Mesenchymal stem cell (in vitro differentiated cells and primary cell): ENCODE results near the gene FSTL4.

Experiments
- DNase-seq: peaks from one replicate; pipeline ENCODE4 v3.0.0-alpha.2; 2013
- H2AFZ ChIP-seq: one replicate; pipeline ENCODE4 v1.6.1; 2013; ENCODE audit warnings: low read depth, mild to moderate bottlenecking, control low read depth, inconsistent platforms, low read length, moderate library complexity
- H2AK5ac ChIP-seq: 2 replicates; pipeline ENCODE4 v1.6.1; 2013; ENCODE audit warnings: low read length, moderate library complexity, mild to moderate bottlenecking, inconsistent platforms; ENCODE audit not compliant: severe bottlenecking
- H2BK120ac ChIP-seq: one replicate; pipeline ENCODE4 v1.6.1; 2013; ENCODE audit warnings: low read depth, mild to moderate bottlenecking, inconsistent platforms, low read length, moderate library complexity
- H2BK12ac ChIP-seq, 2 experiments: one replicate each; pipeline ENCODE4 v1.6.1; 2013; ENCODE audit warnings: inconsistent platforms in 2 of 2, low read length in 2 of 2, mild to moderate bottlenecking in 2 of 2, moderate library complexity in 2 of 2, control low read depth in 1 of 2
- H2BK15ac ChIP-seq: one replicate; pipeline ENCODE4 v1.6.1; 2013; ENCODE audit warnings: mild to moderate bottlenecking, low read depth, inconsistent platforms; ENCODE audit not compliant: poor library complexity, severe bottlenecking
- H2BK5ac ChIP-seq: 2 replicates; pipeline ENCODE4 v1.6.1; 2013; ENCODE audit warnings: low read depth, mild to moderate bottlenecking, low read length, control low read depth, inconsistent platforms; ENCODE audit not compliant: poor library complexity, severe bottlenecking
- H3K14ac ChIP-seq, 2 experiments: one replicate each; pipeline ENCODE4 v1.6.1; 2013; ENCODE audit warnings: inconsistent platforms in 2 of 2, low read length in 2 of 2, control low read depth in 1 of 2, mild to moderate bottlenecking in 1 of 2, moderate library complexity in 1 of 2
- H3K18ac ChIP-seq, 2 experiments: one replicate each; pipeline ENCODE4 v1.6.1; 2013; ENCODE audit warnings: inconsistent platforms in 2 of 2, low read length in 2 of 2, control low read depth in 1 of 2, low read depth in 1 of 2, mild to moderate bottlenecking in 1 of 2
- H3K23ac ChIP-seq, 2 experiments: one replicate each; pipeline ENCODE4 v1.6.1; 2013; ENCODE audit warnings: inconsistent platforms in 2 of 2, low read length in 2 of 2, mild to moderate bottlenecking in 2 of 2, moderate library complexity in 2 of 2, control low read depth in 1 of 2
- H3K27ac ChIP-seq: 2 replicates; pipeline ENCODE4 v1.5.1; 2013; ENCODE audit warnings: mild to moderate bottlenecking, moderate library complexity, low read length, control low read depth, inconsistent platforms; ENCODE audit not compliant: poor library complexity, severe bottlenecking
- H3K27me3 ChIP-seq, 2 experiments: 2 replicates each; pipeline versions ENCODE4 v1.6.1 to v1.7.0; 2013; ENCODE audit warnings: low read length in 2 of 2, mild to moderate bottlenecking in 2 of 2, moderate library complexity in 2 of 2, control low read depth in 1 of 2, inconsistent platforms in 1 of 2; ENCODE audit not compliant: control insufficient read depth in 1 of 2, insufficient read depth in 1 of 2
- H3K36me3 ChIP-seq, 2 experiments: 2 replicates each; pipeline versions ENCODE4 v1.6.1 to v1.7.0; 2013; ENCODE audit warnings: low read length in 2 of 2, control low read depth in 1 of 2, inconsistent platforms in 1 of 2, low read depth in 1 of 2, mild to moderate bottlenecking in 1 of 2; ENCODE audit not compliant: insufficient read depth in 2 of 2, control insufficient read depth in 1 of 2
- H3K4ac ChIP-seq, 2 experiments: one replicate each; pipeline ENCODE4 v1.6.1; 2013; ENCODE audit warnings: inconsistent platforms in 2 of 2, low read length in 2 of 2, mild to moderate bottlenecking in 2 of 2, moderate library complexity in 2 of 2, control low read depth in 1 of 2, low read depth in 1 of 2
- H3K4me1 ChIP-seq: 2 replicates; pipeline ENCODE4 v1.6.1; 2013; ENCODE audit warnings: low read depth, low read length, control low read depth; ENCODE audit not compliant: control insufficient read depth, insufficient read depth
- H3K4me2 ChIP-seq: 2 replicates; pipeline ENCODE4 v1.6.1; 2013; ENCODE audit warnings: low read length, mild to moderate bottlenecking, inconsistent platforms; ENCODE audit not compliant: poor library complexity, severe bottlenecking
- H3K4me3 ChIP-seq, 2 experiments: 2 replicates each; pipeline versions ENCODE4 v1.5.1 to v1.7.0; 2013; ENCODE audit warnings: low read length in 2 of 2, mild to moderate bottlenecking in 2 of 2, control low read depth in 1 of 2, low read depth in 1 of 2; ENCODE audit not compliant: insufficient read depth in 1 of 2
- H3K79me1 ChIP-seq: replicated peaks from 2 replicates; pipeline ENCODE4 v1.6.1; 2013; ENCODE audit warnings: mild to moderate bottlenecking, control low read depth, low read length, inconsistent platforms; ENCODE audit not compliant: poor library complexity, severe bottlenecking
- H3K9ac ChIP-seq: 2 replicates; pipeline ENCODE4 v1.7.0; 2013; ENCODE audit warnings: mild to moderate bottlenecking, low read length, moderate library complexity
- H3K9me3 ChIP-seq: 2 replicates; pipeline ENCODE4 v1.7.0; 2013; ENCODE audit warnings: mild to moderate bottlenecking, low read length; ENCODE audit not compliant: control insufficient read depth
- H4K8ac ChIP-seq: one replicate; pipeline ENCODE4 v1.6.1; 2013; ENCODE audit warnings: inconsistent platforms, mild to moderate bottlenecking, low read length, moderate library complexity
- H4K91ac ChIP-seq: one replicate; pipeline ENCODE4 v1.6.1; 2013; ENCODE audit warnings: mild to moderate bottlenecking, low read length, inconsistent platforms
- WGBS: methylation state at CpG from one replicate; pipeline ENCODE4 v1.1.7; 2013; ENCODE audit warnings: mixed read lengths; 5-methylcytosine and 5-hydroxymethylcytosine counted together

The FSTL4 gene

DNA sequence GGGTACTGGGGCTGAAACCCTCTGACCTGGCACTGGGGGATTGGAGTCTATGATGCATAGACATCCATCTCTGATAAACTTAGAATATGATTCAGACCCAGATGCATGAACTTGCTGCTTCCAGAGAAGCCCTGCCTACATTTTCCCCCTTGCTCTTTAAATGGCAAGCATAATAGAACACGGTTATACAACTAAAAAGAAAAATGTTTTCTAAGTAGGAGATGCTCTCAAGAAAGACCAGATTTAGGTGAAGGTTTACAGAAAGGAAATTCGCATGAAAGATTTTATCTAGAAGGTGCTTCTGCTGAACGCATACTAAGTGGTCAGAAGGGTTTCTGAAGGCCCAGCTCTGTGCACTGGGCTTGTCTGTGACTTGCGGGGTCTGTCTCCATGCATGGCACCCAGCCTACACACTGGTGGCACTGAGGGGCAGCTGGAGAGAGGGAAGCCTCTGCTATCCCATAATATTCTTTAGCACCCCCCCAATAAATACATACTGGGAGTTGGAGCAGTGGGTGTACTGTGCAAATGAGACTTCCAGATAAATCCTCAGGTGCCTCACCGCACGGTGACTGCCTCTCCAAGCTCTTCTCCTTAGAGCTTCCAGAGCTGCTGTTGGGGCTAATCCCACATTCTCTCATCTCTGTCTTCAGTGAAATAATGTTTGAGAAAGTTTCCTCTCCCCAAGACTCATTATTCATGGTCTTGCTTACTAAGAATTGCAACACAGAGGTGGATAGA lies 114.6 kb downstream of the FSTL4 start:
- Histone ChIP-seq H3K14ac (no peak overlapping the region), H2BK5ac (no peak overlapping the region), H3K79me1 (no peaks in the 10 kb centered on the region), H3K9ac (no peak overlapping the region), H3K27me3 (peaks cover 23 to 95% of the 10 kb centered on the region in 2 experiments), H3K9me3 (no peaks in the 10 kb centered on the region), H2AFZ (no peak overlapping the region), H3K23ac (no peak overlapping the region), H2BK12ac (no peak overlapping the region), H3K27ac (no peak overlapping the region), H3K4me3 (no peak overlapping the region), H3K18ac (no peak overlapping the region), H3K4me1 (no peaks in the 10 kb centered on the region), H3K4me2 (no peak overlapping the region), H2AK5ac (no peak overlapping the region), H2BK120ac (no peak overlapping the region), H4K91ac (no peak overlapping the region), H3K4ac (no peak overlapping the region), H3K36me3 (no peaks in the 10 kb centered on the region), H2BK15ac (no peak overlapping the region), H4K8ac (no peak overlapping the region)
- WGBS: 80% methylated on average over 3 of the region's 6 CpGs
- no peak for DNase-seq

DNA sequence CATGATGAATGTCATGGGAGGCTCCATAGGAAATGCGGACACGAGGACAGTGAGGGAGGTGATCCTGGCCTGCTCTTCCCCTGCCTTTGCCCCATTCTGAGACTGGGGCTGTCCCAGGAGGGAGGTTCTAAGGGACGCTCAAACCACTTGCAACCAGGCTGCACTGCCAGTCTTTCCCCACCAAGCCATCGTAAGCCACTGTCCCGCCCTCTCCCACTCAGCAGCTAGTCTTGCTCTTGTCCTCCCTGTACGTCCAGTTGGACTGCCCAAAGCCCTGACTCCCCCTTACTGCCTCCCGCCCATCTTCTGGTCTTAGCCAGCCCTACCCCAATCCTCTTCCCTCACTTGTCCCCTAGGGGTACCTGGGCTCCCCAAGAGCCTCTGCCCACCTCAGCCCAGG lies 115.7 kb downstream of the FSTL4 start:
- no peaks in the 10 kb centered on the region for H3K79me1 ChIP-seq
- H2BK5ac ChIP-seq: no peak overlapping the region
- no peak overlapping the region for H3K9ac ChIP-seq
- peaks cover 19 to 83% of the 10 kb centered on the region in 2 experiments for H3K27me3 ChIP-seq
- H3K4me3 ChIP-seq: no peak overlapping the region
- H3K4me2 ChIP-seq: no peak overlapping the region
- H2AFZ ChIP-seq: no peak overlapping the region
- peak overlapping the region; percentile 23 for H2BK15ac ChIP-seq
- WGBS: 80% methylated on average over 7 of the region's 7 CpGs
- H2BK12ac ChIP-seq: no peak overlapping the region
- H4K91ac ChIP-seq: no peak overlapping the region
- H3K4me1 ChIP-seq: no peaks in the 10 kb centered on the region
- no peak overlapping the region for H3K23ac ChIP-seq
- no peak overlapping the region for H3K4ac ChIP-seq
- H2AK5ac ChIP-seq: no peak overlapping the region
- H3K36me3 ChIP-seq: no peaks in the 10 kb centered on the region
- H2BK120ac ChIP-seq: no peak overlapping the region
- H3K18ac ChIP-seq: no peak overlapping the region
- no peak overlapping the region for H3K27ac ChIP-seq
- H4K8ac ChIP-seq: no peak overlapping the region
- H3K9me3 ChIP-seq: no peaks in the 10 kb centered on the region
- DNase-seq: no peak
- no peak overlapping the region for H3K14ac ChIP-seq

DNA sequence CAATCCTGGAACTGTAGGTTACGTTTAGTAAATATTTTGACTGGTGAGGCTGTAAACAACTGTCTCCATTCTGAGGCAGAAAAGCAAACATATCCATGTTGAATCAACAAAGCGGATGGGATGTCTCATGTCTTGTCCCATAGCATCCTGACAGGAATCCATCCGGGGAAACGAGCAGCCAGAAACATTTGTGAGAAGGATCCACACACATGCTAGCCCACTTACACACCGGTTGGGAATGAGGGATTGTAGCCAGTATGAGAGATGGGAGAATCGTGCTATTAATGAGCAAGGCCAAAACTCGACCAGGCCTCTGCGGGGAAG lies 117.5 kb downstream of the FSTL4 start:
- H2AK5ac ChIP-seq: no peak overlapping the region
- no peak overlapping the region for H2BK120ac ChIP-seq
- H3K23ac ChIP-seq: no peak overlapping the region
- H4K91ac ChIP-seq: no peak overlapping the region
- H4K8ac ChIP-seq: no peak overlapping the region
- no peak overlapping the region for H2BK5ac ChIP-seq
- H3K27me3 ChIP-seq: peaks cover 14 to 66% of the 10 kb centered on the region in 2 experiments
- H3K79me1 ChIP-seq: no peaks in the 10 kb centered on the region
- no peaks in the 10 kb centered on the region for H3K36me3 ChIP-seq
- H2AFZ ChIP-seq: no peak overlapping the region
- H3K4ac ChIP-seq: no peak overlapping the region
- no peak overlapping the region for H3K14ac ChIP-seq
- no peak overlapping the region for H2BK12ac ChIP-seq
- no peak overlapping the region for H3K4me3 ChIP-seq
- DNase-seq: no peak
- H2BK15ac ChIP-seq: no peak overlapping the region
- H3K18ac ChIP-seq: no peak overlapping the region
- H3K4me2 ChIP-seq: no peak overlapping the region
- no peaks in the 10 kb centered on the region for H3K4me1 ChIP-seq
- 78% methylated on average over 8 of the region's 8 CpGs for WGBS
- peaks cover 6% of the 10 kb centered on the region for H3K9me3 ChIP-seq
- no peak overlapping the region for H3K27ac ChIP-seq
- no peak overlapping the region for H3K9ac ChIP-seq

DNA sequence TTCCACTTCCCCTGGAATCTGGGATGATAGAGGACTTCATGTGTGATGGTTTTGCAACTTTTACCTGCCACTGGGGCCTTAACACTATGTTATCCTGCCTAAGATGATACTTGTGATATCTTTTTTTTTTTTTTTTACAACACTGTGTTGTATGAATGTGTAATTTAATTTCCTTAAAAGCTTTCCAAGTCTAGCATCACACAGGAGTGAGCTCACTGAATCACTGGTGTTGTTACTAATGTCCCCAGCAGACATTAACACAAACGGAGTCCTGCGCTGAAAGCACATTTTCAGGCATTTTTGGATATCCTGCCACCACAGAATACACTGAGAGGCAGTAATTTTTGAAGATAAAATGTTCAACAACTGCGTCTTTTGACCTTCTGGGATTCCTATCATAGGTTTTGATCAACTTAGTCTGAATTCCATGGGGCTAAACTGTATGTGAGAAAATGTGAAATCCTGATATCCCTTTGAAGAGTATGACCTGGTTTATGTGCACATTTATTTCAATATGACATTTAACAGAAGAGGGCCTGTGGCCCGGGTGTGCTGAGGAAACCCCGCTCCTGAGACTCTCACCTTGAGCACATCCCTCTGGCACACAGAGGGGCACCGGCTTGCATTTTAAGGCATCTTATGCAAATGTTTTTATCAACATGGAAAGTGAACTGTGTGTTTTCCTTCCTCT lies 118.0 kb downstream of the FSTL4 start:
- WGBS: 84% methylated on average over 6 of the region's 6 CpGs
- peaks cover 8% of the 10 kb centered on the region for H3K9me3 ChIP-seq
- no peak overlapping the region for H3K4me3 ChIP-seq
- H2BK12ac ChIP-seq: no peak overlapping the region
- H3K27me3 ChIP-seq: peaks cover 9 to 61% of the 10 kb centered on the region in 2 experiments
- no peak for DNase-seq
- no peak overlapping the region for H2AK5ac ChIP-seq
- H3K4me1 ChIP-seq: no peaks in the 10 kb centered on the region
- no peak overlapping the region for H4K91ac ChIP-seq
- no peak overlapping the region for H2BK15ac ChIP-seq
- no peak overlapping the region for H3K14ac ChIP-seq
- no peak overlapping the region for H4K8ac ChIP-seq
- H2BK5ac ChIP-seq: no peak overlapping the region
- H3K4me2 ChIP-seq: no peak overlapping the region
- H3K9ac ChIP-seq: no peak overlapping the region
- no peak overlapping the region for H2BK120ac ChIP-seq
- no peaks in the 10 kb centered on the region for H3K79me1 ChIP-seq
- no peak overlapping the region for H2AFZ ChIP-seq
- H3K18ac ChIP-seq: no peak overlapping the region
- no peak overlapping the region for H3K23ac ChIP-seq
- no peak overlapping the region for H3K4ac ChIP-seq
- no peaks in the 10 kb centered on the region for H3K36me3 ChIP-seq
- no peak overlapping the region for H3K27ac ChIP-seq
